MM.1S (cell line): ENCODE measurements around the gene EFTUD2.

Experiments used
- EZH2 ChIP-seq: fragments of 300-600 bp; sonication (generic); optimal IDR thresholded peaks from 2 replicates; pipeline ENCODE3; 2017; ENCODE audit warnings: low read depth, mild to moderate bottlenecking, antibody characterized with exemption, low read length, mixed read lengths
- TF ChIP-seq, protein P1 (sequence below): fragments of 300-600 bp; sonication (generic); IDR thresholded peaks from 2 replicates; pipeline ENCODE4 v1.5.1; 2016; ENCODE audit warnings: antibody characterized with exemption, low read length, mixed read lengths

- TF ChIP-seq EZH2: no peak
- TF ChIP-seq, protein P1, sequence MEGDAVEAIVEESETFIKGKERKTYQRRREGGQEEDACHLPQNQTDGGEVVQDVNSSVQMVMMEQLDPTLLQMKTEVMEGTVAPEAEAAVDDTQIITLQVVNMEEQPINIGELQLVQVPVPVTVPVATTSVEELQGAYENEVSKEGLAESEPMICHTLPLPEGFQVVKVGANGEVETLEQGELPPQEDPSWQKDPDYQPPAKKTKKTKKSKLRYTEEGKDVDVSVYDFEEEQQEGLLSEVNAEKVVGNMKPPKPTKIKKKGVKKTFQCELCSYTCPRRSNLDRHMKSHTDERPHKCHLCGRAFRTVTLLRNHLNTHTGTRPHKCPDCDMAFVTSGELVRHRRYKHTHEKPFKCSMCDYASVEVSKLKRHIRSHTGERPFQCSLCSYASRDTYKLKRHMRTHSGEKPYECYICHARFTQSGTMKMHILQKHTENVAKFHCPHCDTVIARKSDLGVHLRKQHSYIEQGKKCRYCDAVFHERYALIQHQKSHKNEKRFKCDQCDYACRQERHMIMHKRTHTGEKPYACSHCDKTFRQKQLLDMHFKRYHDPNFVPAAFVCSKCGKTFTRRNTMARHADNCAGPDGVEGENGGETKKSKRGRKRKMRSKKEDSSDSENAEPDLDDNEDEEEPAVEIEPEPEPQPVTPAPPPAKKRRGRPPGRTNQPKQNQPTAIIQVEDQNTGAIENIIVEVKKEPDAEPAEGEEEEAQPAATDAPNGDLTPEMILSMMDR: no peak
These were observed 31.4 kb upstream of the EFTUD2 start for GRCh38 chr17:44930667-44931066.
